ENCODE data around the gene CDC25A. TPM values are rescaled to one million over a fixed set of nuclear protein-coding genes. Genes with fewer than 3 reads are reported as not detected.
A peak's percentile ranks its signal among the peaks of the same experiment; 100 is the strongest.

The CDC25A gene
- total RNA-seq, 2 donors from 2014 or later, result 2.5 TPM; not detected in 1

DNA sequence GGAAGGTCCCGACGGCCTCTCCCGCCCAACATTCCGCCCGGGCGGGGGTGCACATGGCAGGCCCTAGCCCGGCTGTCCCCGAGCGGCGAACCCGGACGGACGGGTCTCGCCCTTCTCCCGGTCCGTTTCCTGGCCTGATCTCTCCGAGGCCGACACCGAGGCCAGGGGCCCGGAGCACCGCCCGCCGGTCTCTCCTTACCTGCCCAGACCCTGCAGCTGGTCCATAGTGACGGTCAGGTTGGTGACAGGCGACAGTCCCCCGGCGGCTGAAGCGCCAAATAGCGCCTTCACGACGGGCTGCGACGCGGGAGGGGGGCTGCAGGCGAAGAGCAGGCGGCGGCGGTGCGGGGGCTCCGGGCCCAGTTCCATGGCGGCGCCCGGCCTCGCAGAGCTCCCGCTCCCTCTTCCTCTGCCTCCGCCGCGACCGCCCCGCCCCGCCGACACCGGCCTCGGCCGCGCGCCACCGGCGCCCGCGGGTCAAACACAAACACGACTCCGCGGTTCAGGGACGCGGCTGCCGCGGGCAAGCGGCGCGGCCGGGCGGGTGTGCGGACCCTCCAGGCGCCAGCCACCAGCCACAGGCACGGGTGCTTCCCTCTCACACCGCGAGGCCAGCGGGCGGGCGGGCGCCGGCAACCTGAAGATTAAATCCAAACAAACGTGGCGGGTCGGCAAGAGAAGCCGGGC, 495 bp downstream of the CDC25A start:
- no peaks in the 10 kb centered on the region for H3K27me3 ChIP-seq (replicated peaks; ENCODE audit: insufficient read depth)
- H3K9me3 ChIP-seq, result no peaks in the 10 kb centered on the region
- H3K4me1 ChIP-seq (ENCODE audit: control insufficient read depth in 1 of 2, low read depth in 2 of 2), result peaks cover 5 to 8% of the 10 kb centered on the region in 2 donors
- DNase-seq (ENCODE audit: low spot score) (no peak), ATAC-seq (ENCODE audit: insufficient number of reproducible peaks, low FRiP score, low read depth) (peak; percentile 3)
- H3K27ac ChIP-seq, result no peak overlapping the region
- peak overlapping the region; percentile 84 for H3K4me3 ChIP-seq
- TF ChIP-seq, protein P1, sequence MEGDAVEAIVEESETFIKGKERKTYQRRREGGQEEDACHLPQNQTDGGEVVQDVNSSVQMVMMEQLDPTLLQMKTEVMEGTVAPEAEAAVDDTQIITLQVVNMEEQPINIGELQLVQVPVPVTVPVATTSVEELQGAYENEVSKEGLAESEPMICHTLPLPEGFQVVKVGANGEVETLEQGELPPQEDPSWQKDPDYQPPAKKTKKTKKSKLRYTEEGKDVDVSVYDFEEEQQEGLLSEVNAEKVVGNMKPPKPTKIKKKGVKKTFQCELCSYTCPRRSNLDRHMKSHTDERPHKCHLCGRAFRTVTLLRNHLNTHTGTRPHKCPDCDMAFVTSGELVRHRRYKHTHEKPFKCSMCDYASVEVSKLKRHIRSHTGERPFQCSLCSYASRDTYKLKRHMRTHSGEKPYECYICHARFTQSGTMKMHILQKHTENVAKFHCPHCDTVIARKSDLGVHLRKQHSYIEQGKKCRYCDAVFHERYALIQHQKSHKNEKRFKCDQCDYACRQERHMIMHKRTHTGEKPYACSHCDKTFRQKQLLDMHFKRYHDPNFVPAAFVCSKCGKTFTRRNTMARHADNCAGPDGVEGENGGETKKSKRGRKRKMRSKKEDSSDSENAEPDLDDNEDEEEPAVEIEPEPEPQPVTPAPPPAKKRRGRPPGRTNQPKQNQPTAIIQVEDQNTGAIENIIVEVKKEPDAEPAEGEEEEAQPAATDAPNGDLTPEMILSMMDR (IDR thresholded peaks at IDR 0.05), result no peak
- no peaks in the 10 kb centered on the region for H3K36me3 ChIP-seq

- H3K4me1 ChIP-seq (ENCODE audit: control insufficient read depth in 1 of 2, low read depth in 2 of 2), result peaks cover 5 to 8% of the 10 kb centered on the region in 2 donors
- TF ChIP-seq, protein P1 (IDR thresholded peaks at IDR 0.05), result no peak
- H3K9me3 ChIP-seq, result no peaks in the 10 kb centered on the region
- DNase-seq (ENCODE audit: low spot score), result no peak
- H3K27me3 ChIP-seq (replicated peaks; ENCODE audit: insufficient read depth), result no peaks in the 10 kb centered on the region
- H3K36me3 ChIP-seq, result no peaks in the 10 kb centered on the region
- ATAC-seq (ENCODE audit: insufficient number of reproducible peaks, low FRiP score, low read depth), result no peak
- peak overlapping the region; percentile 84 for H3K4me3 ChIP-seq
- no peak overlapping the region for H3K27ac ChIP-seq
Observed at GRCh38 chr3:48187301-48187578, 977 bp downstream of the CDC25A start.

- TF ChIP-seq, protein P1 (IDR thresholded peaks at IDR 0.05), result no peak
- peak overlapping the region; percentile 84 for H3K4me3 ChIP-seq
- ATAC-seq (ENCODE audit: insufficient number of reproducible peaks, low FRiP score, low read depth), result no peak
Observed at GRCh38 chr3:48186631-48187300, 1.5 kb downstream of the CDC25A start.

GRCh38 chr3:48185129-48185528, 3.1 kb downstream of the CDC25A start:
- Histone ChIP-seq H3K36me3 (no peaks in the 10 kb centered on the region), H3K9me3 (no peaks in the 10 kb centered on the region), H3K27ac (no peak overlapping the region), H3K27me3 (replicated peaks; ENCODE audit: insufficient read depth) (no peaks in the 10 kb centered on the region), H3K4me1 (ENCODE audit: control insufficient read depth in 1 of 2, low read depth in 2 of 2) (peaks cover 5 to 8% of the 10 kb centered on the region in 2 donors), H3K4me3 (no peak overlapping the region)
- TF ChIP-seq, protein P1 (IDR thresholded peaks at IDR 0.05), result no peak
- no peak for ATAC-seq (ENCODE audit: insufficient number of reproducible peaks, low FRiP score, low read depth)
- DNase-seq (ENCODE audit: low spot score), result no peak

More at GRCh38 chr3:48186631-48187300, 1.5 kb downstream of the CDC25A start:
- Histone ChIP-seq H3K9me3 (no peaks in the 10 kb centered on the region), H3K27me3 (replicated peaks; ENCODE audit: insufficient read depth) (no peaks in the 10 kb centered on the region), H3K27ac (no peak overlapping the region), H3K4me1 (ENCODE audit: control insufficient read depth in 1 of 2, low read depth in 2 of 2) (peaks cover 5 to 8% of the 10 kb centered on the region in 2 donors), H3K36me3 (no peaks in the 10 kb centered on the region)
- DNase-seq (ENCODE audit: low spot score), result no peak

DNA sequence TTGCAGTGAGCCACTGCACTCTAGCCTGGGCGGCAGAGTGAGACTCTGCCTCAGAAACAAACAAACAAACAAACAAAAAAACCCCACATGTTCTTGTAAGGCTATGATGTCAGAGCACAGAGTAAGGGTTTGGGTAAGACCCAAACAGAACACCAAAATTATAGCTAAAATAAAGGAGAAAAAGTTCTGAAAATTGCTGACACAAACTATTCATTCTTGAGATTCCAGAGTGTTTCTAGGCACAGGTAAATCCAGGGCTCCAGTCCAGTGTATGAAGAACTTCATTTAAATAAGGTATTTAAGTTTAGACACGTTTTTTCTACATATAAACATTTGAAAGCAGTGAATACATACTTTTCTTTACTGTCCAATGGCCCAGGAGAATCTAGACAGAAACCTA, 3.9 kb downstream of the CDC25A start:
- H3K4me3 ChIP-seq, result no peak overlapping the region
- no peaks in the 10 kb centered on the region for H3K27me3 ChIP-seq (replicated peaks; ENCODE audit: insufficient read depth)
- H3K27ac ChIP-seq, result no peak overlapping the region
- ATAC-seq (ENCODE audit: insufficient number of reproducible peaks, low FRiP score, low read depth) (no peak), DNase-seq (ENCODE audit: low spot score) (no peak)
- H3K9me3 ChIP-seq, result no peaks in the 10 kb centered on the region
- TF ChIP-seq, protein P1 (IDR thresholded peaks at IDR 0.05), result no peak
- H3K36me3 ChIP-seq, result no peaks in the 10 kb centered on the region
- peaks cover 5 to 8% of the 10 kb centered on the region in 2 donors for H3K4me1 ChIP-seq (ENCODE audit: control insufficient read depth in 1 of 2, low read depth in 2 of 2)
